Measurements from ENCODE around the gene DGLUCY. TPM values are rescaled to one million over a fixed set of nuclear protein-coding genes. Genes with fewer than 3 reads are reported as not detected.

Gene DGLUCY
- total and polyA plus RNA-seq, 2 donors (not counting 1 experiment from before 2014, with no cell fraction given): 91.5 to 103 TPM

- no CpG with 5 or more reads among the region's 2 CpGs for WGBS (ENCODE audit: insufficient coverage)
- H3K36me3 ChIP-seq (replicated peaks in 1 of 2; ENCODE audit: control extremely low read depth in 1 of 2, control insufficient read depth in 1 of 2, extremely low read depth in 1 of 2, insufficient read depth in 2 of 2, low read length in 1 of 2): peaks cover 2 to 67% of the 10 kb centered on the region in 2 experiments
- CTCF ChIA-PET: interaction anchor here (2.1 kb wide), 1 partner anchor 41 kb away, joined by 4 read pairs; no protein-coding TSS in a partner anchor
Observed at GRCh38 chr14:91211017-91211416, 97.1 kb downstream of the DGLUCY start.

GRCh38 chr14:91214306-91214705, 100.4 kb downstream of the DGLUCY start:
- H3K36me3 ChIP-seq (replicated peaks in 1 of 2; ENCODE audit: control extremely low read depth in 1 of 2, control insufficient read depth in 1 of 2, extremely low read depth in 1 of 2, insufficient read depth in 2 of 2, low read length in 1 of 2): peaks cover 2 to 60% of the 10 kb centered on the region in 2 experiments

More at GRCh38 chr14:91211017-91211416, 97.1 kb downstream of the DGLUCY start:
- no peak overlapping the region for H3K4me3 Mint-ChIP-seq
- no peak for TF ChIP-seq CTCF (IDR thresholded peaks at IDR 0.05)
- TF ChIP-seq EZH2 (IDR thresholded peaks at IDR 0.05; ENCODE audit: borderline replicate concordance, insufficient read depth, low read depth, low read length, poor library complexity, severe bottlenecking): no peak
- H3K27me3 ChIP-seq (replicated peaks in 1 of 4; ENCODE audit: control extremely low read depth in 1 of 4, control insufficient read depth in 3 of 4, insufficient read depth in 4 of 4, low read length in 3 of 4): no peaks in the 10 kb centered on the region
- no peaks in the 10 kb centered on the region for H3K79me2 ChIP-seq (ENCODE audit: control insufficient read depth, insufficient read depth, low read length)
- H3K4me2 ChIP-seq (replicated peaks; ENCODE audit: low read depth, low read length, poor library complexity, severe bottlenecking): no peak overlapping the region
- no peak overlapping the region for H3K27ac ChIP-seq (ENCODE audit: low read length in 2 of 2)
- no peak overlapping the region for H3K4me3 ChIP-seq (ENCODE audit: control extremely low read depth in 1 of 5, extremely low read depth in 1 of 5, insufficient read depth in 1 of 5, low read depth in 2 of 5, low read length in 4 of 5)
- ATAC-seq (ENCODE audit: low read depth): no peak
- H3K4me1 ChIP-seq (ENCODE audit: control insufficient read depth in 2 of 2, insufficient read depth in 2 of 2, low read length in 2 of 2): no peaks in the 10 kb centered on the region
- DNase-seq: no peak
- no peaks in the 10 kb centered on the region for H3K9me3 Mint-ChIP-seq (ENCODE audit: insufficient read depth)
- H4K20me1 ChIP-seq (ENCODE audit: control insufficient read depth, insufficient read depth, low read length, poor library complexity, severe bottlenecking): no peaks in the 10 kb centered on the region
- intact Hi-C loops (cut with micrococcal nuclease): no loop called here
- no peaks in the 10 kb centered on the region for H3K27me3 Mint-ChIP-seq
- POLR2A ChIA-PET: no interaction called here
- H3K4me1 Mint-ChIP-seq: no peaks in the 10 kb centered on the region
- no peak overlapping the region for H2AFZ ChIP-seq (ENCODE audit: insufficient read depth, low read depth, low read length, poor library complexity, severe bottlenecking)
- no peaks in the 10 kb centered on the region for H3K9me3 ChIP-seq (ENCODE audit: control extremely low read depth in 1 of 3, control insufficient read depth in 2 of 3, insufficient read depth in 1 of 3, low read length in 2 of 3)
- no peak overlapping the region for H3K9ac ChIP-seq (ENCODE audit: low read length)
- H3K27ac Mint-ChIP-seq: no peak overlapping the region

More at GRCh38 chr14:91214306-91214705, 100.4 kb downstream of the DGLUCY start:
- no peaks in the 10 kb centered on the region for H4K20me1 ChIP-seq (ENCODE audit: control insufficient read depth, insufficient read depth, low read length, poor library complexity, severe bottlenecking)
- no peak overlapping the region for H3K27ac Mint-ChIP-seq
- intact Hi-C loops (cut with micrococcal nuclease): no loop called here
- H3K9ac ChIP-seq (ENCODE audit: low read length): no peak overlapping the region
- no peaks in the 10 kb centered on the region for H3K27me3 ChIP-seq (replicated peaks in 1 of 4; ENCODE audit: control extremely low read depth in 1 of 4, control insufficient read depth in 3 of 4, insufficient read depth in 4 of 4, low read length in 3 of 4)
- H3K9me3 ChIP-seq (ENCODE audit: control extremely low read depth in 1 of 3, control insufficient read depth in 2 of 3, insufficient read depth in 1 of 3, low read length in 2 of 3): no peaks in the 10 kb centered on the region
- no peak overlapping the region for H3K4me3 ChIP-seq (ENCODE audit: control extremely low read depth in 1 of 5, extremely low read depth in 1 of 5, insufficient read depth in 1 of 5, low read depth in 2 of 5, low read length in 4 of 5)
- H3K4me1 ChIP-seq (ENCODE audit: control insufficient read depth in 2 of 2, insufficient read depth in 2 of 2, low read length in 2 of 2): no peaks in the 10 kb centered on the region
- H3K4me3 Mint-ChIP-seq: no peak overlapping the region
- DNase-seq (no peak), ATAC-seq (ENCODE audit: low read depth) (no peak)
- H3K27ac ChIP-seq (ENCODE audit: low read length in 2 of 2): no peak overlapping the region
- H3K9me3 Mint-ChIP-seq (ENCODE audit: insufficient read depth): no peaks in the 10 kb centered on the region
- ChIA-PET CTCF (no interaction called here), POLR2A (no interaction called here)
- H3K4me2 ChIP-seq (replicated peaks; ENCODE audit: low read depth, low read length, poor library complexity, severe bottlenecking): no peak overlapping the region
- TF ChIP-seq EZH2 (IDR thresholded peaks at IDR 0.05; ENCODE audit: borderline replicate concordance, insufficient read depth, low read depth, low read length, poor library complexity, severe bottlenecking): no peak
- TF ChIP-seq CTCF (IDR thresholded peaks at IDR 0.05): no peak
- no peaks in the 10 kb centered on the region for H3K27me3 Mint-ChIP-seq
- no peaks in the 10 kb centered on the region for H3K79me2 ChIP-seq (ENCODE audit: control insufficient read depth, insufficient read depth, low read length)
- 96% methylated on average over 6 of the region's 6 CpGs for WGBS (ENCODE audit: insufficient coverage)
- H2AFZ ChIP-seq (ENCODE audit: insufficient read depth, low read depth, low read length, poor library complexity, severe bottlenecking): no peak overlapping the region
- no peaks in the 10 kb centered on the region for H3K4me1 Mint-ChIP-seq
